Spleen (tissue), 11 donors: Measurements from ENCODE around the gene DPPA5. TPM values are rescaled to one million over a fixed set of nuclear protein-coding genes. Genes with fewer than 3 reads are reported as not detected.

Source experiments
- DNase-seq: peaks from one replicate; pipeline ENCODE4 v3.0.0-alpha.2; 2020
- H3K27ac ChIP-seq, 8 donors: fragments of 200-600 bp; sonication (generic) in 7 of 8; 1 replicate in 4 of 8; 2 replicates in 4 of 8; pipeline versions ENCODE4 v1.5.0 to v1.8.0; 2016 to 2021; ENCODE audit warnings: inconsistent platforms in 4 of 8, mild to moderate bottlenecking in 4 of 8, moderate library complexity in 1 of 8
- H3K27me3 ChIP-seq, 7 donors: fragments of 200-600 bp; sonication (generic) in 6 of 7; replicated peaks in 1 of 7; 1 replicate in 4 of 7; 2 replicates in 3 of 7; pipeline versions ENCODE4 v1.5.0 to v1.8.0; 2016 to 2021; ENCODE audit warnings: inconsistent platforms in 3 of 7, mild to moderate bottlenecking in 1 of 7
- H3K36me3 ChIP-seq, 6 donors: fragments of 200-600 bp; sonication (generic) in 5 of 6; 1 replicate in 4 of 6; 2 replicates in 2 of 6; pipeline versions ENCODE4 v1.5.0 to v1.8.0; 2016 to 2021; ENCODE audit warnings: inconsistent platforms in 2 of 6
- H3K4me1 ChIP-seq, 6 donors: fragments of 200-600 bp; sonication (generic) in 5 of 6; 1 replicate in 3 of 6; 2 replicates in 3 of 6; pipeline versions ENCODE4 v1.5.0 to v1.8.0; 2016 to 2021; ENCODE audit warnings: inconsistent platforms in 3 of 6
- H3K4me3 ChIP-seq, 8 donors: fragments of 200-600 bp; sonication (generic) in 7 of 8; 1 replicate in 4 of 8; 2 replicates in 4 of 8; pipeline versions ENCODE4 v1.5.0 to v1.8.0; 2016 to 2021; ENCODE audit warnings: inconsistent platforms in 4 of 8, mild to moderate bottlenecking in 4 of 8, moderate library complexity in 2 of 8
- H3K9me3 ChIP-seq, 8 donors: fragments of 200-600 bp; sonication (generic) in 7 of 8; 1 replicate in 4 of 8; 2 replicates in 4 of 8; pipeline versions ENCODE4 v1.5.0 to v1.8.0; 2016 to 2021; ENCODE audit warnings: inconsistent platforms in 4 of 8
- POLR2A ChIP-seq, 3 donors: fragments of 450-650 bp; IDR thresholded peaks; one replicate each; pipeline ENCODE4 v1.5.1; 2017; ENCODE audit warnings: antibody characterized with exemption in 3 of 3, mild to moderate bottlenecking in 1 of 3
- POLR2AphosphoS5 ChIP-seq, 3 donors: sonication (generic); formaldehyde crosslinking; IDR thresholded peaks; one replicate each; pipeline ENCODE4 v1.5.1; 2017; ENCODE audit warnings: antibody characterized with exemption in 3 of 3
- WGBS, 5 donors: extraction: QIAGEN DNeasy Blood & Tissue Kit in 3 of 5; methylation state at CpG; one replicate each; pipeline versions ENCODE4 v1.1.5 to v1.1.7; 2013 to 2018; 5-methylcytosine and 5-hydroxymethylcytosine counted together
- intact Hi-C: fragments of 100-400 bp; cut with DNase I; formaldehyde crosslinking; loops from one replicate; pipeline ENCODE4 v1.15.0; 2023; ENCODE audit warnings: low total_unique reads
- polyA plus RNA-seq, 3 donors: library from polyadenylated mRNA; stranded (reverse); fragments of 200-250 nt; gene quantifications; one replicate each; pipeline ENCODE4 v1.2.1, GENCODE V29; 2013
- total RNA-seq, 7 donors: library from RNA; depleted of rRNA in 3 of 7; stranded (reverse); fragments of >200 nt in 3 of 7; fragmentation: NEBNext Ultra II Directional in 4 of 7; extraction: Animal tissue kit (Norgen Biotek cat#: 25700) in 4 of 7; gene quantifications; one replicate each; pipeline versions ENCODE4 v1.1.0 to v1.2.1, GENCODE V29; 2016 to 2021
- TF ChIP-seq, protein P1 (sequence below), 11 experiments: fragments of 200-600 bp in 7 of 11; fragments of 450-650 bp in 4 of 11; sonication (generic) in 4 of 11; IDR thresholded peaks in 8 of 11; conservative IDR thresholded peaks in 3 of 11; 1 replicate in 7 of 11; 2 replicates in 4 of 11; pipeline versions ENCODE4 v1.4.0 to v1.8.0; 2016 to 2021; ENCODE audit warnings: antibody characterized with exemption in 11 of 11, inconsistent platforms in 4 of 11, mild to moderate bottlenecking in 1 of 11
- donor health status: healthy with polysubstance abuse.
- donor health status: DM: no; HTN: no; CAD: no; lungs with moderate emphysema.
- donor health status: DM: no; HTN: no; CAD: no.
- donor health status: Bipolar disorder and iron deficiency.
- donor health status: healthy.
- donor health status: DM: no; HTN: no; CAD: no.
- donor health status: DM: yes; HTN: yes; CAD: no.

Gene DPPA5
- total and polyA plus RNA-seq, 10 donors: not detected

- 90 to 94% (median 91%) methylated on average over 23 of the region's 23 CpGs for whole genome bisulfite sequencing, 5 donors
- H3K4me1 ChIP-seq: no peaks in the 10 kb centered on the region
Measured at GRCh38 chr6:73362358-73362757, 8.3 kb upstream of the DPPA5 start, which contains the start of gene KHDC3L. KHDC3L (plus strand) TSS chr6:73362658; CDS start chr6:73362730, 72 bp downstream.

DNA sequence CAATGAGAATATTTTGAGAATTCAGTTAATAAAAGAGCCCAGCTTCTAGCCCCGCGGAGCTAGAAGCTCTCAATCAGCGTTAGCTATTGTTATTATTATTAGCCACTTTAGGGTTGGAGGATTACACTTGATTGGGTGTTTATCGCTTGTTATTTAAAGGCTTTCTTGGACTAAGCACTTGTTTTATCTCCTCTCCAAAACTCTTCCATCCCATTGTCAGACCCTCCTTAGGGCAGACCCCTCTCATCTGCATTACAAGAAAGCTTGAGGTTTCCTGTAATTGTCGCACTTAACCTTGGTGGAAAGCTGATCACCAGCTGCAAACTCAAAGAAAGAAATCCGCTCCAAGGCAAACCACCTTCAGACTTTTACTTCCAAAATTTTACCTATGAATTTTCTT lies 4.8 kb downstream of the DPPA5 start:
- DNase-seq: no peak
- H3K9me3 ChIP-seq: peaks cover 0 to 8% (median 0%) of the 10 kb centered on the region in 8 donors
- peaks cover 0 to 65% (median 23%) of the 10 kb centered on the region in 7 donors for H3K27me3 ChIP-seq
- no peaks in the 10 kb centered on the region for H3K36me3 ChIP-seq
- H3K4me3 ChIP-seq: no peak overlapping the region
- TF ChIP-seq POLR2A (IDR thresholded peaks at IDR 0.05): no peak
- TF ChIP-seq, protein P1, sequence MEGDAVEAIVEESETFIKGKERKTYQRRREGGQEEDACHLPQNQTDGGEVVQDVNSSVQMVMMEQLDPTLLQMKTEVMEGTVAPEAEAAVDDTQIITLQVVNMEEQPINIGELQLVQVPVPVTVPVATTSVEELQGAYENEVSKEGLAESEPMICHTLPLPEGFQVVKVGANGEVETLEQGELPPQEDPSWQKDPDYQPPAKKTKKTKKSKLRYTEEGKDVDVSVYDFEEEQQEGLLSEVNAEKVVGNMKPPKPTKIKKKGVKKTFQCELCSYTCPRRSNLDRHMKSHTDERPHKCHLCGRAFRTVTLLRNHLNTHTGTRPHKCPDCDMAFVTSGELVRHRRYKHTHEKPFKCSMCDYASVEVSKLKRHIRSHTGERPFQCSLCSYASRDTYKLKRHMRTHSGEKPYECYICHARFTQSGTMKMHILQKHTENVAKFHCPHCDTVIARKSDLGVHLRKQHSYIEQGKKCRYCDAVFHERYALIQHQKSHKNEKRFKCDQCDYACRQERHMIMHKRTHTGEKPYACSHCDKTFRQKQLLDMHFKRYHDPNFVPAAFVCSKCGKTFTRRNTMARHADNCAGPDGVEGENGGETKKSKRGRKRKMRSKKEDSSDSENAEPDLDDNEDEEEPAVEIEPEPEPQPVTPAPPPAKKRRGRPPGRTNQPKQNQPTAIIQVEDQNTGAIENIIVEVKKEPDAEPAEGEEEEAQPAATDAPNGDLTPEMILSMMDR (IDR thresholded peaks at IDR 0.05 in 8 of 11, conservative IDR thresholded peaks at IDR 0.05 in 3 of 11): no peak
- no peak for TF ChIP-seq POLR2AphosphoS5 (IDR thresholded peaks at IDR 0.05)
- no peak overlapping the region for H3K27ac ChIP-seq
- WGBS, 5 donors: 15 to 32% (median 20%) methylated on average over 6 of the region's 6 CpGs
- no peaks in the 10 kb centered on the region for H3K4me1 ChIP-seq
- intact Hi-C loops: no loop called here

More at GRCh38 chr6:73362358-73362757, 8.3 kb upstream of the DPPA5 start, which contains the start of gene KHDC3L:
- no peaks in the 10 kb centered on the region for H3K36me3 ChIP-seq
- intact Hi-C loops: no loop called here
- TF ChIP-seq, protein P1 (IDR thresholded peaks at IDR 0.05 in 8 of 11, conservative IDR thresholded peaks at IDR 0.05 in 3 of 11): no peak
- TF ChIP-seq POLR2A (IDR thresholded peaks at IDR 0.05): no peak
- TF ChIP-seq POLR2AphosphoS5 (IDR thresholded peaks at IDR 0.05): no peak
- no peaks in the 10 kb centered on the region for H3K9me3 ChIP-seq
- no peak for DNase-seq
- H3K4me3 ChIP-seq: no peak within 1 kb of the TSS
- H3K27ac ChIP-seq: no peak within 1 kb of the TSS
- no peaks in the 10 kb centered on the region for H3K27me3 ChIP-seq

DNA sequence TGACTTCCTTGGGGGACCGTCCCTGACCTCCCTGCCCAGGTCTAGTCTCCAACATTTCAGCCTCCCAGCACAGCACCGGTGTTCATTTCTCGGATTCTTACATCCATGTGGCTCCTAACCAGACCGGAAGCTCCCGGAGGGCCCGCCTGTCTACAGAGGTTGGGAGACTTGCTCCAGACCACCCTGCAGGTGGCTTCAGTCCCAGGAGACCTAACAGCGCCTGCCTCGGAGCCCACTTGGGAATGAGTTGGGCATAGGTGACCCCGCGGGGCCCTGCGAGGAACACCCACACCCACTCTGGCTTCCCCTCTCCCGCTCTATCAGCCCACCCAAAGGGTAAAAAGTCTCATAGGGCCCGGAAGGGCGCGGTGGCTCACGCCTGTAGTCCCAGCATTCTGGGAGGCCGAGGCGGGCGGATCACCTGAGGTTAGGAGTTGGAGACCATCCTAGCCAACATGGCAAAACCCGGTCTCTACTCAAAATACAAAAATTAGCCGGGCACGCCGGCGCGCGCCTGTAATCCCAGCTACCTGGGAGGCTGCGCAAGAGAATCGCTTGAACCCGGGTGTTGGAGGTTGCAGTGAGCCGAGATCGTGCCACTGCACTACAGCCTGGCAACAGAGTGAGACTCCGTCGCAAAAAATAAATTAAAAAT lies 5.4 kb downstream of the DPPA5 start:
- intact Hi-C loops: no loop called here
- Histone ChIP-seq H3K4me1 (no peaks in the 10 kb centered on the region), H3K27ac (no peak overlapping the region), H3K27me3 (peaks cover 0 to 59% (median 23%) of the 10 kb centered on the region in 7 donors), H3K4me3 (no peak overlapping the region), H3K36me3 (no peaks in the 10 kb centered on the region), H3K9me3 (peaks cover 0 to 2% (median 0%) of the 10 kb centered on the region in 8 donors)
- 40 to 55% (median 45%) methylated on average over 26 to 33 of the region's 33 CpGs for WGBS, 5 donors
- TF ChIP-seq, protein P1 (IDR thresholded peaks at IDR 0.05 in 8 of 11, conservative IDR thresholded peaks at IDR 0.05 in 3 of 11): no peak
- no peak for TF ChIP-seq POLR2A (IDR thresholded peaks at IDR 0.05)
- TF ChIP-seq POLR2AphosphoS5 (IDR thresholded peaks at IDR 0.05): no peak
- no peak for DNase-seq

- no peak overlapping the region for H3K4me3 ChIP-seq
- no peak for TF ChIP-seq POLR2A (IDR thresholded peaks at IDR 0.05)
- TF ChIP-seq POLR2AphosphoS5 (IDR thresholded peaks at IDR 0.05): no peak
- TF ChIP-seq, protein P1 (IDR thresholded peaks at IDR 0.05 in 8 of 11, conservative IDR thresholded peaks at IDR 0.05 in 3 of 11): no peak
- intact Hi-C loops: no loop called here
Measured at GRCh38 chr6:73343164-73343563, 10.9 kb downstream of the DPPA5 start.

More at GRCh38 chr6:73343164-73343563, 10.9 kb downstream of the DPPA5 start:
- H3K36me3 ChIP-seq: no peaks in the 10 kb centered on the region
- peaks cover 0 to 20% (median 3%) of the 10 kb centered on the region in 7 donors for H3K27me3 ChIP-seq
- no peak overlapping the region for H3K27ac ChIP-seq
- DNase-seq: no peak
- H3K4me1 ChIP-seq: no peaks in the 10 kb centered on the region
- H3K9me3 ChIP-seq: no peaks in the 10 kb centered on the region
